KMS-11 (cell line): ENCODE measurements around the gene FERMT3.

Experiments used
- H2AFZ ChIP-seq: fragments of 200-600 bp; sonication (generic); 2 replicates; pipeline ENCODE4 v1.6.1; 2016; ENCODE audit warnings: antibody characterized with exemption, mixed run types, low read depth
- H3K27ac ChIP-seq: fragments of 200-600 bp; sonication (generic); 2 replicates; pipeline ENCODE4 v1.6.1; 2016; ENCODE audit warnings: mild to moderate bottlenecking, mixed run types
- H3K27me3 ChIP-seq: fragments of 200-600 bp; sonication (generic); 2 replicates; pipeline ENCODE4 v1.6.1; 2017; ENCODE audit warnings: mild to moderate bottlenecking, low read depth, mixed run types, moderate library complexity; ENCODE audit not compliant: insufficient read depth
- H3K36me3 ChIP-seq: fragments of 200-600 bp; sonication (generic); 2 replicates; pipeline ENCODE4 v1.6.1; 2017; ENCODE audit warnings: mild to moderate bottlenecking, mixed run types; ENCODE audit not compliant: insufficient read depth
- H3K4me1 ChIP-seq: fragments of 200-600 bp; sonication (generic); 2 replicates; pipeline ENCODE4 v1.6.1; 2016; ENCODE audit warnings: mild to moderate bottlenecking, low read depth, mixed run types; ENCODE audit not compliant: poor library complexity, severe bottlenecking
- H3K4me2 ChIP-seq: fragments of 200-600 bp; sonication (generic); 2 replicates; pipeline ENCODE4 v1.7.0; 2016; ENCODE audit warnings: mild to moderate bottlenecking, mixed run types
- H3K4me3 ChIP-seq: fragments of 200-600 bp; sonication (generic); IDR thresholded peaks from 2 replicates; pipeline ENCODE4 v1.6.1; 2017; ENCODE audit warnings: low read depth, low read length, mixed read lengths; ENCODE audit not compliant: insufficient read depth
- H3K79me2 ChIP-seq: fragments of 200-600 bp; sonication (generic); 2 replicates; pipeline ENCODE4 v1.6.1; 2016; ENCODE audit warnings: low read depth, mixed run types; ENCODE audit not compliant: insufficient read depth
- H3K9ac ChIP-seq: fragments of 200-600 bp; sonication (generic); 2 replicates; pipeline ENCODE4 v1.6.1; 2016; ENCODE audit warnings: mild to moderate bottlenecking, mixed run types
- H4K20me1 ChIP-seq: fragments of 200-600 bp; sonication (generic); 2 replicates; pipeline ENCODE4 v1.6.1; 2016; ENCODE audit warnings: mild to moderate bottlenecking, mixed run types; ENCODE audit not compliant: insufficient read depth
- TF ChIP-seq, protein P1 (sequence below): fragments of 200-600 bp; sonication (generic); conservative IDR thresholded peaks from 2 replicates; pipeline ENCODE4 v1.6.1; 2017; ENCODE audit warnings: low read depth, mild to moderate bottlenecking, antibody characterized with exemption, low read length, moderate library complexity, mixed read lengths

FERMT3 gene

DNA sequence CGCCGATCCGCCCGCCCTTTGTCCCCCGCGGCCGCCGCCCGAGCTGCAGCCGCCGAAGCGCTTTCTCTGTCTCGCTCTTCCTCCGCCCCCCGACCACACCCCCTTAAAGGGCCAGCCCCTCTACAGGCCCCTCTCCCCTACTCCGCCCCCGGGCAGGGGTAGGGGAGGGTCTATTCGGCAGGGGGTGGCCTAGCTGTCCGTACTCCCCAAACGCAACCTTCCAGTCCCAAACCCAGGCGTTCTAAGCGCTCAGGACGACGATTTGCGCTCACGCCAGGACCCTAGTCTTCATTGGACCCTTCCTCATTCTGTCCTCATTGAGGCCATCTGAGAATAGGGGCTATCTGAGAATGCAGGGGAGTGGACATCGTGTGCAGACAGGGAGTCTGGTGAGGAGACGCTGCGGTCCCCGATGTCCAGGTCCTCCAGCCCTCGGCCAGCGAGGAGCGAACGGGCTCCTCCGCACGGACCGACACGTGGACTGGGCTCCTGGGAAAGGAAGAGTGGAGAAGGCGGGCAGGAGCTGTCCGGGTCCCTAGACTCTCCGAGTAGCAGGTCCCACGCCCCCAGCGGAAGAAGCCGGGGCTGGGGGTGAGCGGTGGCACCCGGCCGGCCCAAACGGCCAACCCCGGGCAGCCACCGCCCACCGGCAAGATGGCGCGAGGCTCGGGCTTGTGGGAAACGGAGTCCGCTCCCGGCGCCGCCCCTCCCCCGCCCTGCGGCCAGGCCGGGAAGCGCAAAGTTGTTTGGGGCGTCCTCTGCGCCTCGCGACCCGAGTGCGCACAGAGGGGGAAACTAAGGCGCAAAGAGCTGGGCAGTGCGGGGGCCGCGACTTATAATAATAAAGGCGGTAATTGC is 40.6 kb downstream of the FERMT3 start, which contains the start of gene PPP1R14B:
Gene PPP1R14B (minus strand): TSS at position 73 of the 858 bp plus-strand sequence. CDS start 270 bp downstream, outside the sequence.
- Histone ChIP-seq H3K27me3 (no peaks in the 10 kb centered on the region), H3K4me2 (peak within 1 kb of the TSS; percentile 100), H3K36me3 (peaks cover 4% of the 10 kb centered on the region; the same call in 1 of the 2 replicates), H3K4me1 (peaks cover 21% of the 10 kb centered on the region), H3K79me2 (peaks cover 26% of the 10 kb centered on the region), H3K4me3 (no peak within 1 kb of the TSS), H3K9ac (peak within 1 kb of the TSS; percentile 81), H4K20me1 (no peaks in the 10 kb centered on the region), H3K27ac (peak within 1 kb of the TSS; percentile 68), H2AFZ (peak within 1 kb of the TSS; percentile 83)
- TF ChIP-seq, protein P1, sequence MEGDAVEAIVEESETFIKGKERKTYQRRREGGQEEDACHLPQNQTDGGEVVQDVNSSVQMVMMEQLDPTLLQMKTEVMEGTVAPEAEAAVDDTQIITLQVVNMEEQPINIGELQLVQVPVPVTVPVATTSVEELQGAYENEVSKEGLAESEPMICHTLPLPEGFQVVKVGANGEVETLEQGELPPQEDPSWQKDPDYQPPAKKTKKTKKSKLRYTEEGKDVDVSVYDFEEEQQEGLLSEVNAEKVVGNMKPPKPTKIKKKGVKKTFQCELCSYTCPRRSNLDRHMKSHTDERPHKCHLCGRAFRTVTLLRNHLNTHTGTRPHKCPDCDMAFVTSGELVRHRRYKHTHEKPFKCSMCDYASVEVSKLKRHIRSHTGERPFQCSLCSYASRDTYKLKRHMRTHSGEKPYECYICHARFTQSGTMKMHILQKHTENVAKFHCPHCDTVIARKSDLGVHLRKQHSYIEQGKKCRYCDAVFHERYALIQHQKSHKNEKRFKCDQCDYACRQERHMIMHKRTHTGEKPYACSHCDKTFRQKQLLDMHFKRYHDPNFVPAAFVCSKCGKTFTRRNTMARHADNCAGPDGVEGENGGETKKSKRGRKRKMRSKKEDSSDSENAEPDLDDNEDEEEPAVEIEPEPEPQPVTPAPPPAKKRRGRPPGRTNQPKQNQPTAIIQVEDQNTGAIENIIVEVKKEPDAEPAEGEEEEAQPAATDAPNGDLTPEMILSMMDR = 0 out of 2 replicates have a peak, but pooled peaks have one; percentile 17

DNA sequence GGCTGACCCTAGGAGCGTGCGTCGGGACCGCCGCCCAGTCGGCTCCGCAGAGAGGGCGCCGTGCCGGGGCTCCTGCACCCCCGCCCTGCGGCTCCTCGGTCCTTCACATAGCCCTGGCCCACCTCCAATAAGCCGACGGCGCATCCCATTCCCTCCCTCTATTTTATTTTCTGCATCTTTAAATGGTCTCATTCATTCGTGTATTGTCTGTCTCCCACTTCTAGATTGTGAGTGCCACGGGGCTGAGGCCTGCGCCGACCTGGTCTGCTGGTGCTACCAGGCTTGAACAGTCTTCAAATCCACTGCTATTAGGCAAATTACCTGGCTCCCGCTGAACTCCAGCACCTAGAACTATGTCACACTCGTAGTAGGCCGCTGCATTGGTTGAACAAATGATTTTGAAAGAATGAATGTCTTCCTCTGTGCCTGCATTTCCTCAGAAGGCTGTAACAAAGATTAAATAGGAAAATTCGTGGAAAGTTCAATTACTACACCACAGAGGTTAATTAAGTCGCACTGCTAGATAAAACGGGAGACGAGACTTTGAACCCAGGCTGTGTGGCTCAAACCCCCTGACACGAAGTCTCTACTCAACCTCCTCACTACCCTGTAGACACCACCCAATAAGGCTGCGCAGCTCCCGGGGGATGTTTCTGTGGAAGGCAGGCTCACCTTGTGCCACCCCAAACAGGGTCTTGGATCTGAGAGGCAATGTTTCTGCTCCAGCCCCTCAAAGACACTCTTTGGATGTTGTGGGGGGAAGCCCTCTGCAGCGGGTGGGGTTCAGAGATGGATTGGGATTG is 41.4 kb downstream of the FERMT3 start:
- peak overlapping the region; percentile 83 for H2AFZ ChIP-seq
- peak overlapping the region; percentile 100; the same call in 1 of the 2 replicates for H3K4me2 ChIP-seq
- H3K4me1 ChIP-seq = peaks cover 20% of the 10 kb centered on the region
- H3K27ac ChIP-seq = no peak overlapping the region
- no peaks in the 10 kb centered on the region for H4K20me1 ChIP-seq
- H3K9ac ChIP-seq = no peak overlapping the region
- peaks cover 4% of the 10 kb centered on the region; the same call in 1 of the 2 replicates for H3K36me3 ChIP-seq
- H3K4me3 ChIP-seq = no peak overlapping the region
- peaks cover 21% of the 10 kb centered on the region for H3K79me2 ChIP-seq
- H3K27me3 ChIP-seq = no peaks in the 10 kb centered on the region
- TF ChIP-seq, protein P1 = no peak

DNA sequence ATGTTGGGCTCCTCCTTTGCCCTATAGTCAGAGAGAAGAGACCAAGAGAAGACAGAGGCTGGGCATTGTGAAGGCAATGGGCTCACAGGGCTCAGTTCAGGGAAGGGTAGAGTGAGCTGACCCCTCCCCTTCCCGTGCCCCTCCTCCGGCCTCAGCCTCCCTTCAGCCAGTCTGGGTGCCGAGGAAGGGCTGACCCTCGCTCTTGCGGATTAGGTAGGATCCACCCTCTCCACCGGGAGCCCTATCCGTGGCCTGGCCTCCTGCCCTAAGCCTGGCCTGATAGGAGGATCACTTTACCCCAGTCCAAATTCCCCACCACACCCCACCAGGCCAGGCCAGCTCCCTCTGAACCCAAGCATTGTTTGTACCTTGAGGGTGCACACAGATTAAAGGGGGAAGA is 42.1 kb downstream of the FERMT3 start:
- Histone ChIP-seq H2AFZ (no peak overlapping the region), H3K79me2 (peaks cover 19% of the 10 kb centered on the region), H4K20me1 (no peaks in the 10 kb centered on the region), H3K4me2 (no peak overlapping the region), H3K4me1 (peaks cover 17% of the 10 kb centered on the region), H3K27ac (no peak overlapping the region), H3K36me3 (peaks cover 3% of the 10 kb centered on the region; the same call in 1 of the 2 replicates), H3K4me3 (no peak overlapping the region), H3K9ac (no peak overlapping the region), H3K27me3 (no peaks in the 10 kb centered on the region)
- TF ChIP-seq, protein P1 = no peak

DNA sequence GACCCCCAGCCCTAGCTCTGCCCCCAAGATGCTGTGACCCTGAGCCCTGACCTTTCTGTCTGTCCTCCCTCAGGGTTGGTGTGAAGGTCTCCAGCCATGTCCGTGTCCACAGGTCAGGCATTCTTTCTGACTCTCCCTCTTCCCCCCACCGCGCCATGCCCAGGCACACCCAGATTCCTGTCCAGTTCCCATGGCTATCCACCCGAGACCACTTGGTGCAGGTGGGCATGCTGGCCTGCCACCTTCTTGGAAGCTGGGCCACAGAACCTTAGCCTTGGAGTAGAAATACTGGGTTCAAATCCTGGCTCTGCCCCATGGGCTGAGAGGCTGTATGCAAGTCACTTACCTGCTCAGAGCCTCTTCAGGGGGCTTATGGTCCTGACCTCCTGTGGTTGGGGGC is 42.5 kb downstream of the FERMT3 start:
- TF ChIP-seq, protein P1 = no peak
- Histone ChIP-seq H3K27ac (no peak overlapping the region), H4K20me1 (no peaks in the 10 kb centered on the region), H3K9ac (no peak overlapping the region), H2AFZ (no peak overlapping the region), H3K4me3 (no peak overlapping the region), H3K36me3 (no peaks in the 10 kb centered on the region), H3K27me3 (no peaks in the 10 kb centered on the region), H3K79me2 (peaks cover 16% of the 10 kb centered on the region), H3K4me2 (no peak overlapping the region), H3K4me1 (peaks cover 17% of the 10 kb centered on the region)
